ENCODE measurements around the gene ALDH9A1.
"Not testable (repeated sequence)": the region's sequence is repeated elsewhere in the genome, so short reads cannot be mapped to it uniquely, and the experiment has no call there.

ALDH9A1 gene

DNA sequence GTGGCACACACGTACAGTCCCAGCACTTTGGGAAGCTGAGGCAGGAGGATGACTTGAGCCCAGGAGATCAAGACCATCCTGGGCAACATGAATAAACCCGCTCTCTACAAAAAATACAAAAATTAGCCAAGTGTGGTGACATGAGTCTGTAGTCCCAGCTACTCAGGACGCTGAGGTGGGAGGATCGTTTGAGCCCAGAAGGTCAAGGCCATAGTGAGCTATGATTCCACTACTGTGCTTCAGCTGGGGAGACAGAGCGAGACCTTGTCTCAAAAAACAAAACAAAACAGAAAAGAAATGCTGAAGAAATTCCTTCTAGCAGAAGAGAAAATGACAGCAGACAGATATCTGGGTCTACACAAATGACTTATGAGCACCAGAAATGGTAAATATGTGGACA, 10.3 kb downstream of the ALDH9A1 start:
- no peak for DNase-seq (ENCODE audit: low read depth in 1 of 2, low spot score in 1 of 2)

DNA sequence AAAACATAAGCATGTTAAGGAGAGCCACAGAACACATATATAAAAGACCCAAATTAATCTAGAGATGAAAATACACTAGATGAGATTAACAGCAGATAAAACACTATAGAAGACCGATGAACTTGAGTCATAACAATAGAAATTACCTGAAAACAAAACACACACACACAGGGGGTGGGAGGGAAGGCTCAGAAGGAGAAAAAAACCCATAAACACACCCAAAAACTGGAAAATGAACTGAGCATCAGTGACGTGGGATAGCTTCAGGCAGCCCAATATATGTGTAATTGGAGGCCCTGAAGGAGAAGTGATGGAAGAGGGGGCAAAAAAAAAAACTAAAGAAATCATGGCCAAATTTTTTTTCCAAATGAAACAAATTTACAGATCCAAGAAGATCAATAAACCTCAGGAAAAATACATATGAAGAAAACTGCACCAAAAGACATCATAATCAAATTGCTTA, 11.4 kb downstream of the ALDH9A1 start:
- no peak for DNase-seq (ENCODE audit: low read depth in 1 of 2, low spot score in 1 of 2)

DNA sequence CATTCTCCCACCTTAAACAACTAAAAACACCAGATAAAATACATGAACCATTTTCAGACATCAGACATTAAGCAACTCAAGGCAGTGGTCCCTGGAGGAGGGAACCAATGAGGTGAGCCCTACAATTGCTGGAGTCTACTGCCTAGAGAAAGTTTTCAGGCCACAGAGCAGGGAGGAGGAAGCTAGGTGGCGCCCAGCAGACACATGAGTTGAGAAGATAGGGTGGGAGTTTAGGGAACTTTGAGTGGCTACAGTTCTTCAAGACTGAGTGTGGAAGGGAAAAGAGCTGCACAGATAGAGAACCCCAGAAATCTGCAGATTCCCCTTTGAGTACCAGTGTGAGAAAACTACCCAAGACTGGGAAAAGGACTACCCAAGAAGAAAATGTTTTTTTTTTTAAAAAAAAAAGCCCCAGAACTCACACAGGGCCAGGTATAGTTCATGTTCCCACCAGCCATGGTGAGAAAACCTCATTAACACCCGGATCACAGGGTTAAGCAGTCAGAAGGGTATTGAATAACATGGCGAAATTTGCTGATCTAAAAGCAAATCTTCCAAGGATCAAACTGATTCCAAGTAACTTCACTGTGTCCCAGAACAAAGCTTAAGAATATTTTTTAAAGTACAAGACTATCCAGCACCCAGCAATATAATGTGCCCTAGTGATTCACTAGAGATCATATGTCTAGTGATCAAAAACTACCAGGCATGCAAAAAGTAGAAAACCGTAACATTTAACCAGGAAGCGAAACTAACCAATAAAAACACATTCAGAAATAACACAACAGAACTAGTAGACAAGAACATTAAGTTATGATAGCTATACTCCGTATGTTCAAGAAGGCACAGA, 12.0 kb downstream of the ALDH9A1 start:
- no peak for DNase-seq (ENCODE audit: low read depth in 1 of 2, low spot score in 1 of 2)

DNA sequence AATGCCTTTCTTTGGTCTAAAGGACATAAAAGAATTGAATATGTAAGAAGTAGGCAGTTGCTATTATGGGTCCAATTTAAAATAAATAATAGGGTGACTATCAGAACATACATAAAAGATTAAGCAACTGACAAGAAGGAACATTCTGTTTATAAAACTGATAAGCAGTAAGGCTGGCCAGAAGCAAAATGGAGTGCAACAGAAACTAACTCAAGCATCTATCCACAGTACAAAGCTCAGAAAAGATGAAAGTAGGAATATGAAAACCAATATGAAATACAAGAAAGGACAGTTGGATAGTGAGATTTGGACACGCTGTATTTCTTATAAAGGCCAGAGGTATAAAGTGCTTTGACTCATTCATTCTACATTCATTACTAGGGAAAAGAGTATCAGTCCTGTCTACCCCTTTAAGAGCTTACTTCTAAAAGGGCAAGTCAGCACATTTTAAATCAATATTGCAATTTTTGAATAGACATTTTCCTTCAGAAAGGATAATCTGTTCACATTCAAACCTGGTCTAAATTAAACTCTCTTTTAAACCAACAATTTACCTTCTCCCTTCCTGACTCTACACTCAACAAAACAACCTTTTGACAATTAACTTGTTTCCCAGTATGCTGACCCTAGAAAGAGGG, 14.4 kb downstream of the ALDH9A1 start:
- DNase-seq (ENCODE audit: low read depth in 1 of 2, low spot score in 1 of 2): no peak

DNA sequence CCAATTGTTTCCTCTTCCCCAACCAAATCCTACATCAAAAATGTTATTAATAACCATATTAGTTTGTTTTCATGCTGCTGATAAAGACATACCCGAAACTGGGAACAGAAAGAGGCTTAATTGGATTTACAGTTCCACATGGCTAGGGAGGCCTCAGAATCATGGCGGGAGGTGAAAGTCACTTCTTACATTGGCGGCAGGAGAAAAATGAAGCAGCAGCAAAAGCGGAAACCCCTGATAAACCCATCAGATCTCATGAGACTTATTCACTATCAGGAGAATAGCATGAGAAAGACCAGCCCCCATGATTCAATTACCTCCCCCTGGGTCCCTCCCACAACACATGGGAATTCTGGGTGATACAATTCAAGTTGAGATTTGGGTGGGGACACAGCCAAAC, 17.6 kb downstream of the ALDH9A1 start:
- not testable (repeated sequence) for DNase-seq (ENCODE audit: low read depth in 1 of 2, low spot score in 1 of 2)

DNA sequence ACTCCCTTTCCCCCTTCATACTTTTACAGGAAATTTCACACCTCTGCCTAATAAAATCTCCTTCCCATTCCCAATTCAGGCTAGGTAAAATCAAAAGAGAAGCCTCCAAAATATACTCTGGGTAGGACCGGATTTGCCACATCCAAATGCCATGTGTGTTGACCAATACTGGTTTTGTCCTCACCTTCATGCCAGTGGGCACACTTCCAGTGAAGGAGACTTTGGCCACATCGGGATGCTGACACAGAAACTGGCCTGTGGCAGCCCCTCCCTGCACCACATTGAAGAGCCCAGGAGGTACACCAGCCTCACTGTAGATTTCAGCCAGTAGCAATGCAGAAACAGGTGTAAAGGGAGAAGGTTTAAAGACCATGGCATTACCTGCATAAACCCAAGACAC, 18.1 kb downstream of the ALDH9A1 start:
- no peak for DNase-seq (ENCODE audit: low read depth in 1 of 2, low spot score in 1 of 2)

DNA sequence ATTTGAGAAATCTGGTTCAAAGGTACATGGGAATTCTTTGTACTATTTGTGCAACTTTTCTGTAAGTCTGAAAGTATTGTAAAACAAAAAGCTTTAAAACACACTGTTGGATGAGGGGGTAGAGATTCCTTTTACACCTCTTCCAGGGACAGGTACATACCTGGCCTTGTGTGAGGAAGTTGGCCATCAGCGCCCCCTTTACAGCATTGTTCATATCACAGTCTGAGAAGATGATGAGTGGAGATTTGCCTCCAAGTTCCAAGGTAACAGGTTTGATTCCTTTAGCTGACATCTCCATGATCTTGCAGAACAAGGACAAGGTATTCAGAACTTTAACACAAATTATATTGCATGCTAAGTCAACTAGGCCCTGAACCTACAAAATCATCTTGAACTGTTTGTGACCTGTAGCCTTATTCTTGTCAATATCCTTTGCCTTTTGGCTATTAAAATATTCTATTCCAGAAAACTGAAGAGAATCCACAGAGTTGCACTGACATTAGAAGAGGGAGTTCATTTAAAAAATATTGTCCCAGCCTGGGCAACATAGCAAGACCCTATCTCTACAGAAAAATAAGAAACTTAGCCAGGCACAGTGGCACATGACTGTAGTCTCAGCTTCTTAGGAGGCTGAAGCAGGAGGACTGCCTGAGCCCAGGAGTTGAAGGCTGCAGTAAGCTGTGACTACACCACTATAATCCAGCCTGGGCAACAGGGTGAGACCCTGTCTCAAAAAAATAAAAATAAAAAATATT, 18.9 kb downstream of the ALDH9A1 start:
- DNase-seq (ENCODE audit: low read depth in 1 of 2, low spot score in 1 of 2): no peak

DNA sequence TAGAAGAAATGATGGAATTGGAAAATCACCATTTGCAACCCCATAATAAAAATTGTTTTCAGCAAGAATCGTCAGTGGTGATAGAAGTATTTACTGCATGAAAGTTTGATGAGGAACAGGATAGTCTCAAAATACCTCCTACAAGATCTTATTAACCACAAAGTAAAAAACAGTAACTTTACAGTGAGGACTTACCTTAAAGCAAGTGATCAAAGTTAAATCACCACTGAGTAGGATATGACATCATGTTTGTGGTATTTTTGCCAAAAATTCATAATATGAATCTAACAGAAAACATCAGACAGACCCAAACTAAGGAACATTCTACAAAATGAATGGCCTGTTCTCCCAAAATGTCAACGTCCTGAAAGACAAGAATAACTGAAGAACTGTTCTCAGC, 19.9 kb downstream of the ALDH9A1 start:
- DNase-seq (ENCODE audit: low read depth in 1 of 2, low spot score in 1 of 2): no peak

DNA sequence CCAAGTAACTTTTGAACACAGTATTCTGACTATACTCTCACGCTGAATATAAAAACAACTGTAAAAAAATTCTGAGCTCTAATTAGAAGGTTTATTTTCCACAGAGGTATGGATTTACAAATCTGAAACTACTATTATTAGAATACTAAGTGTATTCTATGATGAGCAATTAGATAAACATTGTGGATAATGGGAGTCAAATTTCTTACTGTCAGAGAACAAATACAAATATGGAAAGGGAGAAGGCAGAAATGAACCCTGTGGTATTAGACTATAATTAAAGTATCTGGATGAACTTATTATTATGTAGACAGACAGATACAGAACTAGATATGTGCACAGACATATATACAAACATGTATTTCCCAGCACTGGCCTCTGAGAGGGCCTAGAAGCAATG, 22.6 kb downstream of the ALDH9A1 start:
- no peak for DNase-seq (ENCODE audit: low read depth in 1 of 2, low spot score in 1 of 2)

DNA sequence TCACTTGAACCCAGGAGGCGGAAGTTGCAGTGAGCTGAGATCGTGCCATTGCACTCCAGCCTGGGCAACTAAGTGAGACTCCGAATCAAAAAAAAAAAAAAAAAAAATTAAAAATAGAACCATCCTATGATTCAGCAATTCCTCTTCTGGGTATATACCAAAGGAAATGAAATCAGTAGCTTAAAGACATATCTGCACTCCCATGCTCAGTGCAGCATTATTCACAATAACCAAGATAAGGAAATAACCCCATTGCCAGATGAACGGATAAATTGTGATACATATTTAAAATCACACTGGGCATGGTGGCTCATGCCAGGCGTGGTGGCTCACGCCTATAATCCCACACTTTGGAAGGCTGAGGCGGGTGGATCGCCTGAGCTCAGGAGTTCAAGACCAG, 23.8 kb downstream of the ALDH9A1 start:
- DNase-seq (ENCODE audit: low read depth in 1 of 2, low spot score in 1 of 2): no peak

DNA sequence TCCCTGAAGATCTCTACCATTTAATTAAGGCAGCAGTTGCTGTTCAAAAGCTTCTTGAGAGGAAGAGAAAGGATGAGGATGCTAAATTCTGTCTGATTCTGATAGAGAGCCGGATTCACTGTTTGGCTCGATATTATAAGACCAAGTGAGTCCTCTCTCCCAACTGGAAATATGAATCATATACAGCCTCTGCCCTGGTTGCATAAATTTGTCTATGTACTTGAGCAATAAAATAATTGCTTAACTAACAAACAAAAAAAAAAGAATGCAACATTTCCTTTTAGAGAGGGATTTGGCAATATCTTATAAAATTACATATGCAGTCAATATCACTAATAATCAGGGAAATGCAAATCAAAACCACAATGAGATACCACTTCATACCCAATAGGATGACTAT, 26.8 kb downstream of the ALDH9A1 start:
- DNase-seq (ENCODE audit: low read depth in 1 of 2, low spot score in 1 of 2): no peak

DNA sequence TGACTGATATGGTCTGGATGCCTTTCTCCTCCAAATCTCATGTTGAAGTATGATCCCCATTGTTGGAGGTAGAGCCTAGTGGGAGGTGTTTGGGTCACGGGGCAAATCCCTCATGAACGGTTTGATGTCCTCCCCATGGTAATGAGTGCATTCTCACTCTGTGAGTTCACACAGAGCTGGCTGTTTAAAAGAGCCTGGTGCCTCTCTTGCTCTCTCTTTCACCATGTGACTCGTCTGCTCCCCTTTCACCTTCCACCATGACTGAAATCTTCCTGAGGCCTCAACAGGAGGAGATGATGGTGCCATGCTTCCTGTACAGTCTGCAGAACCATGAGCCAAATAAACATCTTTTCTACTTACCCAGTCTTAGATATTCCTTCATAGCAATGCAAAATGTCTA, 30.2 kb downstream of the ALDH9A1 start:
- no peak for DNase-seq (ENCODE audit: low read depth in 1 of 2, low spot score in 1 of 2)

DNA sequence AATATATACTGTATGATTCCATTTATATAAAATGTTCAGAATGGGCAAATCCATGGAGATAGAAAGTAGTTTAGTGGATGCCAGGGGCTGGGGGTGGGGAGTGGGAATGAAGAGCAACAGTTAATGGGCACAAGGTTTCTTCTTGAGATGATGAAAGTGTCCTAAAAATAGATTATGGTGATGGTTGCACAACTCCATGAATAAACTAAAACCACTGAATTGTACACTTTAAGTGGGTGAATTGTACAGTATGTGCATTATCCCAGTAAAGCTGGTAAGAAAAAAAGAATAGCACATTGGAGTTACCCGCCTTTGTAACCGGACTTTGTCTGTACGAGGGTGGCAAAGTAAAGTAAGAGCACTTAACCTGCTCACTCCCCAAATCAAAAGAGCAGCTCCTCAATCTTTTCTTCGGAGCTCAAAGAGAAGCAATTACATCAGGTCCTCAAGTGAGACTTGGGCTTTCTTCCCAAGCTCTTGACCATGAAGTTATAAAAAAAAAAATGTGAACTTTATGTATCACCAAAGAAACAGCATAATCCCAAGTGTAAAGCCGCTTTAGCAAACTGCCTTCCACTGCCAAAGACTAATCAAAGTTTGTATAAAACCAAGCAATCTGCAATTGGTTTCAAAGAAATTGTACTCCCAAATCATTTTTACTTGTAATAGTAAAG, 32.1 kb downstream of the ALDH9A1 start:
- no peak for DNase-seq (ENCODE audit: low read depth in 1 of 2, low spot score in 1 of 2)

DNA sequence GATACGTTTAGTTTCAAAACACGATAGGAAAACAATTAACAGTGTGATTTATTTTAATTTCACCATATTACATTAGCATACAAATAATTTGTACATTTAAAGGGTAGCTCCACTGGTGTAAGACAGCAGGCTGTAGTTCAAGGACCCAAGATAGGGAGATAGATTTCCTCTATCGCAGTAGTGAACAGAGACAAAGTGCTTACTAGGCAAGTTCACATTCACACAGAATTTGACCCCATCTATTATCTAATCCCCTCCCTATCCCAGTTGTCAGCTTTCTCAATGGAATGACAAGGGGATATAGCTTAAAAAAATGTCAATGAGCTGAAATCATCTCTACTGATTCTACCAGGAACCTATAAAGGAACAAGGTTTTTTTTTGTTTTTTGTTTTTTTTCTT, 36.2 kb downstream of the ALDH9A1 start:
- DNase-seq (ENCODE audit: low read depth in 1 of 2, low spot score in 1 of 2): no peak

DNA sequence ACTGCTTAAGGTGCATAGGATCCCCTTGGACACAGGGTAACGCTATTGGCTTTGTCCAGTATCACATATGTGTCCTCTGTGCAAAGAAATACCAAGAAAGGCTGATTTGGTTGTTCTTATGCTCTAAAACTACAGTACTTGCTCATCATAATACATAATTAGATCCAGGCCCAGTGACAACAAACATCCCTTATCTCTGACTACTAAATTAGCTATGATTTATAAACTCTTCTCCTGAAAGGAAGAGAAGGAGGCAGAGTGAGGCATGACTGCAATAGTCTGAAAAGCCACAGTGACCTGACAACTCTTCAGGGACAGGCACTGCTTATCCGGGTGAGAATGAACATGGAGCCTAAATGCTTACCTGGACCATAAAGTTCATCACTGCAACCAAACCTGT, 36.7 kb downstream of the ALDH9A1 start:
- no peak for DNase-seq (ENCODE audit: low read depth in 1 of 2, low spot score in 1 of 2)

DNA sequence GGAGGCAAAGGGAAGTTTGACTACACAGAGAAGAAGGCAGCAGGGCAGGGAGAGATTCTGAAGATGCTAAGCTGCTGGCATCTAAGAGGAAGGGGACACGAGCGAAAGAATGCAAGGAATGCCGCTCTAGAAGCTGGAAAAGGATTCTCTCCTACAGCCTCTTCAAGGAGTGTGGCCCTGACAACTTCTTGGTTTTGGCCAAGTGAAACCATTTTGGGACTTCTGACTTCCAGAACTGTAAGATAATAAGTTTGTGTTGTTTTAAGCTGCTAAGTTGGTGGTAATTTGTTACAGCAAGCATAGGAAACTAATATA, 38.8 kb downstream of the ALDH9A1 start:
- DNase-seq (ENCODE audit: low read depth in 1 of 2, low spot score in 1 of 2): no peak

DNA sequence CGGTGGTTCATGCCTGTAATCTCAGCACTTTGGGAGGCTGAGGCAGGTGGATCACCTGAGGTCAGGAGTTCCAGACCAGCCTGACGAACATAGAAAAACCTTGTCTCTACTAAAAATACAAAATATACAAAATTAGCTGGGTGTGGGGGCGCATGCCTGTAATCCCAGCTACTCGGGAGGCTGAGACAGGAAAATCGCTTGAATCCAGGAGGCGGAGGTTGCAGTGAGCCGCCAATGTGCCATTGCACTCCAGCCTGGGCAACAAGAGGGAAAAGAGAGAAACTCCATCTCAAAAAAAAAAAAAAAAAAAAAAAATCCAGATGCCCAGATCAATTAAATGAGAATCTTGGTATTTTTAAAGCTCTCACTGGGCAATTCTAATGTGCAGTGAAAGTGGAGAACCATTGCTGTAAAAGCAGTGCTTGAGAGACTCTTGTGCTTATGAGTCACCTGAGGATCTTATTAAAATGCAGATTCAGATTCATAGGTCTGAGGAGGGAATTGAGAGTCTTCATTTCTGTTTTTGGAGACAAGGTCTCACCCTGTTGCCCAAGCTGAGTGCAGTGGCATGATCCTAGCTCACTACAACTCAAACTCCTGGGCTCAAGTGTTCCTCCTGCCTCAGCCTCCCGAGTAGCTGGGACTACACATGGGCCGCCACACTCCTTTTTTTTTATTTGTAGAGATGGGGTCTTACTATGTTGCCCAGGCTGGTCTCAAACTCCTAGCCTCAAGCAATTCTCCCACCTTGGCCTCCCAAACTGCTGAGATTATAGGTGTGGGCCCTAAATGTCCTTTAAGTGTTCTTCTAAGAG, 39.4 kb downstream of the ALDH9A1 start:
- DNase-seq (ENCODE audit: low read depth in 1 of 2, low spot score in 1 of 2): not testable (repeated sequence)

DNA sequence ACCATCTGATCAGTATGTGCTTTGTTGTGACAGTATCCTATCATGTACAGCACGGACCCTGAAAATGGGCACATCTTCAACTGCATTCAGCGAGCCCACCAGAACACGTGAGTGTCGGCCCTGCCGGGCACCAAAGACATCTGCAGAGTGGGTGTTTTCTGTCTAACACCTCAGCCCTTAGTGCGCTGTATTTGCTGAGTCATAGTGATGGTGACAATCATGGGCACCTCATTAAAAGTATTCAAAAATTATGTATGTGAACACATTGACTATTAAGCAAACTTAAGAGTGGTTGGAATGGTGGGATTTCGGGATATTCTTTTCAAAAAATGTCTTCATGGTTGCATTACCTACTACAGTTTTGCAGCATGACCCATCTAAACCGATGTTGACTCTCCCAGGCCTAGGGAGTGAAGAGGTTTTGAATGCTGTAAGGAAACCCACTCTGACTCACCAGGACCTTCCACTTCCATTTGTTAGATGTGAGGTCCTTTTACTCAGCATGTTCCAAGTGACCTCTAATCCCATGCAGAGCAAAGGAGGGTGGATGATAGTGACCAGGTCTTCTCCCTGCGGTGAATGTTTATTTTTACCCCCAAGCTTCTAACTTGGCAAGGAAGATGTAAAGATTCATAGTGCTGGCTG, 47.3 kb downstream of the ALDH9A1 start:
- no peak for DNase-seq (ENCODE audit: low read depth in 1 of 2, low spot score in 1 of 2)

DNA sequence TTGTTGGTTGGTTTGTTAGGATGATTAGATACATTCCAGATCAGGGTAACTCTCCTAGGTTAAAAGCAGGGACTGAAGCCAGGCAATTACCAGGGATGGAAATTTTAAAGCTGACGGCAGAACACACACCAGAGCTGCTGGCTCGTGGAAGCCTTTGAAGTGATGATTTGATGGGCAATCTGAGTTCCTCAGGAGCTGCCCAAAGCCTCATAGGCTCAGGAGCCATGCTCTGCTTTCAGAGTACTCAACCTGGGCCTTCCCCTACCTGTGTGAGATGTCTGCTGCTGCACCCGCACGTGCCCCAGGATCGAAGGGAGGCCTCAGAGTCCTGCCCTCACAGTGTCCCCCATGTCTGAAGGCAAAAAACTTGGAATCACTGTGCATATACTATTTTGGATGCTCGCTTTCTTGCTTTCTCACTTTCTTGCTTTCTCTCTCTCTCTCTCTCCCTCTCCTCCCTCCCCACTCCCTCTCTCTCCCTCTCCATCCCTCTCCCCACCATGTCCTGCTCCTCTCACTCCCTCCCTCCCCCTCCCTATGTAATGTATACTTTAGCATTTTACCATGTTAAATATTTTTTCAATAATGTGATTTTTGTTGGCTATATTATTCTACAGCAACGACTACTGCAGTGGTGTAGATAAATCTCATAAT, 49.3 kb downstream of the ALDH9A1 start:
- DNase-seq (ENCODE audit: low read depth in 1 of 2, low spot score in 1 of 2): no peak

DNA sequence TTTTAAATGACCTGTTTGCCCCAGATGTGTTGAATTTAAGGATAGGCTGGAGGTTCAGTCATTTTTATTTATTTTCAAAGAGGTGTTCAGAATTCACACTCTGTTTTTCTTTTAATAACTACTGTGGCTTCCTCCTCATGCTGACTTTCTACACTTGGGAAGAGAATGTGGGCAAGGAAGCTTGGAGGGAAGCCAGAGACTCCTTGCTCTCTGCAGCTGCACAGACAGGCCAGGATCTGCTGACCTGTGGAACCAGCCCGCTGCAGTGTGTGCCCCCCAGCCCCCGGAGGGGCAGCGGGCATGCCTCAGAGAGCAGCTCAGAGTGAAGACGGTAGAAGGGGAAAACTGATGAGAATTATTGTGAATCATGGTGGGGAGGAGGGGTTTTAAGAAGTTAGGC, 50.4 kb downstream of the ALDH9A1 start:
- no peak for DNase-seq (ENCODE audit: low read depth in 1 of 2, low spot score in 1 of 2)

All from activated T-helper 1 cell treated with anti-CD3 and anti-CD28 coated beads, Interleukin-2, amount 50 U/mL, for 16 hours (primary cell).